GM12878 (cell line): ENCODE measurements around the gene NAB1.

Experiments used
- BHLHE40 ChIP-seq, 2 experiments: fragments of 450-650 bp in 1 of 2; IDR thresholded peaks; 2 replicates each; pipeline ENCODE4 v1.6.1; 2011 to 2017; ENCODE audit warnings: low read depth in 2 of 2, borderline replicate concordance in 1 of 2, improper control_type of control experiment in 1 of 2, low read length in 1 of 2, mild to moderate bottlenecking in 1 of 2
- JUND ChIP-seq: IDR thresholded peaks from 2 replicates; pipeline ENCODE4 v1.6.1; 2012; ENCODE audit warnings: low read depth, mild to moderate bottlenecking, low read length, improper control_type of control experiment, moderate library complexity
- MTA2 ChIP-seq: fragments of 450-650 bp; IDR thresholded peaks from 2 replicates; pipeline ENCODE4 v1.6.1; 2016; ENCODE audit warnings: low read depth, mild to moderate bottlenecking, moderate library complexity
- POLR2A ChIP-seq: IDR thresholded peaks from 2 replicates; pipeline ENCODE4 v1.6.1; 2011; ENCODE audit warnings: low read depth, mild to moderate bottlenecking, low read length
- TAF1 ChIP-seq: IDR thresholded peaks from 2 replicates; pipeline ENCODE4 v1.6.1; 2011; ENCODE audit warnings: mild to moderate bottlenecking, low read depth, low read length, borderline replicate concordance
- TF ChIP-seq, protein P1 (sequence below): fragments of 450-650 bp; IDR thresholded peaks from 2 replicates; pipeline ENCODE4 v1.6.1; 2016; ENCODE audit warnings: mild to moderate bottlenecking

DNA sequence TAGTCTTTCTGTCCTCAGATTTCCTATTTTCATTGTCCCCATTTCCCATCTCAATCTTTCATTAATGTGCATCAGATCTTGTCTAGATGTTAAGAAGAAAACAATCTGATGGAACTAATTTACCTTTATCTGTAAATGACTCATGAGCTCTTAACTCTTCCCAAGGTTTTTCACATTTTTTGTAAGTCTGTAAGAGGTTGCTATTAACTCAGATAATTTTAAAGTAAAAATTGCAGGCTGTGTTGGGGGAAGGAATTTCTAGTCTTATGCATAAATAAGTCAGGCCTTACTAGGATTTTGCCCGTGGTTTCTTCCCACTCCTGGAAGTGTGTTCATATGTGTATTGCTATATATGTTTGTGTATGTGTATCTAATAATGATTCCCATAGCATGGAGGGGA lies 4.3 kb downstream of the NAB1 start:
- no peak for TF ChIP-seq MTA2
- TF ChIP-seq, protein P1, sequence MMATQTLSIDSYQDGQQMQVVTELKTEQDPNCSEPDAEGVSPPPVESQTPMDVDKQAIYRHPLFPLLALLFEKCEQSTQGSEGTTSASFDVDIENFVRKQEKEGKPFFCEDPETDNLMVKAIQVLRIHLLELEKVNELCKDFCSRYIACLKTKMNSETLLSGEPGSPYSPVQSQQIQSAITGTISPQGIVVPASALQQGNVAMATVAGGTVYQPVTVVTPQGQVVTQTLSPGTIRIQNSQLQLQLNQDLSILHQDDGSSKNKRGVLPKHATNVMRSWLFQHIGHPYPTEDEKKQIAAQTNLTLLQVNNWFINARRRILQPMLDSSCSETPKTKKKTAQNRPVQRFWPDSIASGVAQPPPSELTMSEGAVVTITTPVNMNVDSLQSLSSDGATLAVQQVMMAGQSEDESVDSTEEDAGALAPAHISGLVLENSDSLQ, result no peak
- TF ChIP-seq JUND, result no peak
- TF ChIP-seq POLR2A, result no peak
- no peak for TF ChIP-seq TAF1
- no peak for TF ChIP-seq BHLHE40 (IDR thresholded peaks at IDR 0.05; ENCODE audit: borderline replicate concordance in 1 of 2, low read depth in 2 of 2, low read length in 1 of 2)
